Measurements from ENCODE around the gene VAV2.

- TF ChIP-seq CTCF (conservative IDR thresholded peaks at IDR 0.05; ENCODE audit: low read length), result no peak
- no peak for TF ChIP-seq EZH2phosphoT487 (IDR thresholded peaks at IDR 0.05; ENCODE audit: borderline replicate concordance, low read depth, low read length)
Measured at GRCh38 chr9:133758228-133758627, 233.9 kb downstream of the VAV2 start.
